ENCODE results near the gene SNX9.

DNA sequence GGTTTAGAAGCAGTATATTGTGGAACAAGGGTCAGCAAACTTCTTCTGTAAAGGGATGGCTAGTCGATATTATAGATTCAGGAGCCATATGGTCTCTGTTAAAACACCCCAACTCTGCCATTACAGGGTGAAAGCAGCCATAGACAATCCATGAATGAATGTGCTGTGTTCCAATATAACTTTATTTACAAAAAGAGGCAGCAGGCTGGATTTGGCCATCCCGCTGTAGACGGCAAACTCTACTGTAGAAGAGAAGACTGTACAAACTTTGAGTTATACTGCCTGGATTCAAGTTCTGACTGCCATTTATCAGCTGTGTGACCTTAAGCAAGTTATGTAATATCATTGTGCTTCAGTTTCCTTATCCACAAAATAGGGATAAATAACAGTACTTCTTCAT lies 33.7 kb upstream of the SNX9 start:
- TF ChIP-seq, protein P1, sequence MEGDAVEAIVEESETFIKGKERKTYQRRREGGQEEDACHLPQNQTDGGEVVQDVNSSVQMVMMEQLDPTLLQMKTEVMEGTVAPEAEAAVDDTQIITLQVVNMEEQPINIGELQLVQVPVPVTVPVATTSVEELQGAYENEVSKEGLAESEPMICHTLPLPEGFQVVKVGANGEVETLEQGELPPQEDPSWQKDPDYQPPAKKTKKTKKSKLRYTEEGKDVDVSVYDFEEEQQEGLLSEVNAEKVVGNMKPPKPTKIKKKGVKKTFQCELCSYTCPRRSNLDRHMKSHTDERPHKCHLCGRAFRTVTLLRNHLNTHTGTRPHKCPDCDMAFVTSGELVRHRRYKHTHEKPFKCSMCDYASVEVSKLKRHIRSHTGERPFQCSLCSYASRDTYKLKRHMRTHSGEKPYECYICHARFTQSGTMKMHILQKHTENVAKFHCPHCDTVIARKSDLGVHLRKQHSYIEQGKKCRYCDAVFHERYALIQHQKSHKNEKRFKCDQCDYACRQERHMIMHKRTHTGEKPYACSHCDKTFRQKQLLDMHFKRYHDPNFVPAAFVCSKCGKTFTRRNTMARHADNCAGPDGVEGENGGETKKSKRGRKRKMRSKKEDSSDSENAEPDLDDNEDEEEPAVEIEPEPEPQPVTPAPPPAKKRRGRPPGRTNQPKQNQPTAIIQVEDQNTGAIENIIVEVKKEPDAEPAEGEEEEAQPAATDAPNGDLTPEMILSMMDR (IDR thresholded peaks at IDR 0.05) = no peak
- TF ChIP-seq POLR2A (IDR thresholded peaks at IDR 0.05) = no peak
- no peak for TF ChIP-seq POLR2AphosphoS5 (IDR thresholded peaks at IDR 0.05)

All from transverse colon (tissue), 4 donors.